ENCODE data around the gene NAXD.
"Not testable (repeated sequence)": the region's sequence is repeated elsewhere in the genome, so short reads cannot be mapped to it uniquely, and the experiment has no call there.

The NAXD gene

DNA sequence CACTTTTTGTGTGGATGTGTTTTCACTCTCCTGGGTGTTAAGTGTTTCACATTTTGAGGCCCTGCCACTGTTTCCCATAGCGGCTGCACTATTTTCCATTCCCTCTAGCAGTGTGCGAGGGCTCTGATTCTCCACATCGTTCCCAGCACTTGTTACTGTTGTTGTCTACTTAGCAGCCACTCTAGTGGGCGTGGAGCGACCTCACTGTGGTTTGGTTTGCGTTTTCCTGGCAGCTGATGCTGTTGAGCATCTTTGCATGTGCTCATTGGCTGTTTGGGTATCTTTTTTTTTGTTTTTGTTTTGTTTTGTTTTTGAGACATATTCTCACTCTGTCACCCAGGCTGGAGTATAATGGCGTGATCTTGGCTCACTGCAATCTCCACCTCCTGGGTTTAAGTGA lies 14.4 kb downstream of the NAXD start:
- H3K27me3 ChIP-seq (ENCODE audit: insufficient read depth, low read length) = no peaks in the 10 kb centered on the region
- no peak overlapping the region for H2AFZ ChIP-seq (ENCODE audit: low read length, unreplicated experiment)
- H3K4me1 ChIP-seq (ENCODE audit: control insufficient read depth, insufficient read depth, low read length, unreplicated experiment) = peaks cover 12% of the 10 kb centered on the region
- peaks cover 10% of the 10 kb centered on the region; the same call in 1 of the 2 replicates for H3K36me3 ChIP-seq (ENCODE audit: insufficient read depth, low read length)
- no peak overlapping the region for H3K4me3 ChIP-seq (ENCODE audit: low read depth, low read length)
- H3K27ac ChIP-seq (ENCODE audit: low read depth, low read length) = no peak overlapping the region
- peaks cover 46% of the 10 kb centered on the region for H3K79me2 ChIP-seq (ENCODE audit: control insufficient read depth, insufficient read depth, low read length, unreplicated experiment)

DNA sequence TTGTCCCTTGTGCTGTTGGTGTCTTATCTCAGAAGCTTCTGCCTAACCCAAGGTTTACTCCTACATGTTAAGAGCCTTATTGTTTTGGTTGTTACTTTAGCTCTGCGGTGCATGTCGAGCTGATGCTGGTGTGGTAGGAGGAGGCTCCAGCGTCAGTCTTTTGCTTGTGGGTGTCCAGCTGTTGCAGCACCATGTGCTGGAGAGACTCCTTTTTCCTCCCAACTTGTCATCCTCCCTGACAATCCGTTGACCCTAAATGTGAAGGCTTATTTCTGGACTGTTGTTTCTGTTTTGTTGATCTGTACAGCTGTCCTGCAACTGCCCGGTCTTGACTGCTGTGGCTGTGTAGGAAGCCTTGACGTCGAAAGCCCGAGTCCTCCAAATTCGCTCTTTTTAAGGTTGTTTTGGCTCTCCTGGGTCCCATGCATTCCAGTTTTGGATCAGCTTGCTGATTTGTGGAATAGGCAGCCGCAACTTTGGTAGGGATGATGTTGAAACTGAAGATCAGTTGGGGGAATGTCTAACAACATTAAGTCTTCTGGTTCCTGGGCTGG lies 15.3 kb downstream of the NAXD start:
- Histone ChIP-seq H2AFZ (ENCODE audit: low read length, unreplicated experiment) (no peak overlapping the region), H3K4me1 (ENCODE audit: control insufficient read depth, insufficient read depth, low read length, unreplicated experiment) (peaks cover 15% of the 10 kb centered on the region), H3K27ac (ENCODE audit: low read depth, low read length) (no peak overlapping the region), H3K4me3 (ENCODE audit: low read depth, low read length) (no peak overlapping the region), H3K27me3 (ENCODE audit: insufficient read depth, low read length) (no peaks in the 10 kb centered on the region), H3K36me3 (ENCODE audit: insufficient read depth, low read length) (peaks cover 10% of the 10 kb centered on the region; the same call in 1 of the 2 replicates), H3K79me2 (ENCODE audit: control insufficient read depth, insufficient read depth, low read length, unreplicated experiment) (peaks cover 41% of the 10 kb centered on the region)

DNA sequence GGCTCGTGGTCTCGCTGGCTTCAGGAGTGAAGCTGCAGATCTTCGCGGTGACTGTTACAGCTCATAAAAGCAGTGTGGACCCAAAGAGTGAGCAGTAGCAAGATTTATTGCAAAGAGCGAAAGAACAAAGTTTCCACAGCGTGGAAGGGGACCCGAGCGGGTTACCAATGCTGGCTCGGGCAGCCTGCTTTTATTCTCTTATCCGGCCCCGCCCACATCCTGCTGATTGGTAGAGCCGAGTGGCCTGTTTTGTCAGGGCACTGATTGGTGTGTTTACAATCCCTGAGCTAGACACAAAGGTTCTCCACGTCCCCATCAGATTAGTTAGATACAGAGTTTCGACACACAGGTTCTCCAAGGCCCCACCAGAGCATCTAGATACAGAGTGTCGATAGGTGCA lies 16.9 kb downstream of the NAXD start:
- H3K36me3 ChIP-seq (ENCODE audit: insufficient read depth, low read length) = peaks cover 12% of the 10 kb centered on the region
- H2AFZ ChIP-seq (ENCODE audit: low read length, unreplicated experiment); H3K27me3 ChIP-seq (ENCODE audit: insufficient read depth, low read length); H3K27ac ChIP-seq (ENCODE audit: low read depth, low read length); H3K4me3 ChIP-seq (ENCODE audit: low read depth, low read length): not testable (repeated sequence)
- H3K4me1 ChIP-seq (ENCODE audit: control insufficient read depth, insufficient read depth, low read length, unreplicated experiment) = peaks cover 15% of the 10 kb centered on the region
- peaks cover 32% of the 10 kb centered on the region for H3K79me2 ChIP-seq (ENCODE audit: control insufficient read depth, insufficient read depth, low read length, unreplicated experiment)

DNA sequence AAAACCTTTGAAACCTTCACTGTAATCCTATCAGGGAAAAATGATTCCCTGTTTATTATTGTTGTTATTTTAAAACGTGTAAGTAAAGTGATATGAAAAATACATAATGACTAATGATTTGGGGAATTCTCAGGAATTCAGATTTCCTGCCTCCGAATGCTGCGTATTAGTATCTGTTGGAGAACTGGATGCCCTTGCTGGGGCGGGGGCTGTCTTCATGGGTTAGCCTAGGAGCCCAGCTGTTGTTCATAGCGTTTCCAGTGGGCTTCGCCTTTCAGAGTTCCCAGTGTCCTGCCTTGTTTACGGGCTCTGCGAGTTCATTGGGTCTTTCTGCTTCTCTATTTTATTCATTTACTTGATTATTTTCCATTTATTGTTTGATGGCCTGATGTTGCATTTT lies 18.4 kb downstream of the NAXD start:
- Histone ChIP-seq H3K79me2 (ENCODE audit: control insufficient read depth, insufficient read depth, low read length, unreplicated experiment) (peaks cover 25% of the 10 kb centered on the region), H3K27ac (ENCODE audit: low read depth, low read length) (no peak overlapping the region; the same call in 1 of the 2 replicates), H3K27me3 (ENCODE audit: insufficient read depth, low read length) (no peaks in the 10 kb centered on the region)

DNA sequence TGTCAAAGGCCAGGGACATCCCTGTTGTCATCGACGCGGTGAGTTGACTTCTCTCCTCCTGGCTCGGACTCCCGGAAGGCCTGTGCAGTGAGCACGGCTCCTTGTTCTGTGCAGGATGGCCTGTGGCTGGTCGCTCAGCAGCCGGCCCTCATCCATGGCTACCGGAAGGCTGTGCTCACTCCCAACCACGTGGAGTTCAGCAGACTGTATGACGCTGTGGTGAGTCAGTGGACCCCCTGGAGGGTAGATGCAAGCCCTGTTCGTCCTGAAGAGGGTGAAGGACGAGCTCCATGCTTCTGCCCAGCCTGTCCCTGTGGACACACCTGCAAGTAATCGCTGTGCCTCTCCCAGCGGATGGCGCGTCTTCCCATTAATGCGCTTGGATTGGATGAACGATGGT lies 19.2 kb downstream of the NAXD start:
- Histone ChIP-seq H3K4me3 (ENCODE audit: low read depth, low read length) (no peak overlapping the region), H3K36me3 (ENCODE audit: insufficient read depth, low read length) (peaks cover 21% of the 10 kb centered on the region), H2AFZ (ENCODE audit: low read length, unreplicated experiment) (no peak overlapping the region), H3K4me1 (ENCODE audit: control insufficient read depth, insufficient read depth, low read length, unreplicated experiment) (peaks cover 15% of the 10 kb centered on the region), H3K27ac (ENCODE audit: low read depth, low read length) (no peak overlapping the region; the same call in 1 of the 2 replicates), H3K27me3 (ENCODE audit: insufficient read depth, low read length) (no peaks in the 10 kb centered on the region), H3K79me2 (ENCODE audit: control insufficient read depth, insufficient read depth, low read length, unreplicated experiment) (peaks cover 19% of the 10 kb centered on the region)

More for the DNA sequence above, 18.4 kb downstream of the NAXD start:
- peaks cover 15% of the 10 kb centered on the region for H3K4me1 ChIP-seq (ENCODE audit: control insufficient read depth, insufficient read depth, low read length, unreplicated experiment)
- H3K4me3 ChIP-seq (ENCODE audit: low read depth, low read length) = no peak overlapping the region
- H3K36me3 ChIP-seq (ENCODE audit: insufficient read depth, low read length) = peaks cover 16% of the 10 kb centered on the region
- H2AFZ ChIP-seq (ENCODE audit: low read length, unreplicated experiment) = no peak overlapping the region

DNA sequence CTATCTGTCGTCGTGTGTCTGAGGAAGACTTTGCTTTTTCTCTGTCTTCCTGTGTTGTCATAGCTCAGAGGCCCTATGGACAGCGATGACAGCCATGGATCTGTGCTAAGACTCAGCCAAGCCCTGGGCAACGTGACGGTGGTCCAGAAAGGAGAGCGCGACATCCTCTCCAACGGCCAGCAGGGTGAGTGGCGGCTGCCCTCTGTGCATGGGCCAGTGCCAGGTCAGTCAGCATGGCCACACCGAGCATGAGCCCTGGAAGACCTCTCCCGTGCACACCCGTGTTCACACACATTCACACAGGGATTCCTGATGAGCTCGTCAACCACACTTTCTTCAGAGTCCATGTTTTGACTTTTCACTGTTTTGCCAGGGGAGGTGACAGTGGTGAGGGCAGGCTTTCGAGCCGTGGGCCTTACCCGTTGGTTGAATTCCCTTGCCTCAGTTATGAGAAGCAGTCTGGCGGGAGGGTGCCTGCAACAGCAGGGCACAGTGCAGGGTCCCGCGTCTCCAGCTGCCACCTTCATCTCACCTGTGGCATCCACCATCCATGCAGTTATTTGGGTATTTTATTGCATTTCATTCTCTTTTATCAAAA lies 20.2 kb downstream of the NAXD start:
- Histone ChIP-seq H3K4me1 (ENCODE audit: control insufficient read depth, insufficient read depth, low read length, unreplicated experiment) (peaks cover 15% of the 10 kb centered on the region), H3K79me2 (ENCODE audit: control insufficient read depth, insufficient read depth, low read length, unreplicated experiment) (peaks cover 14% of the 10 kb centered on the region), H2AFZ (ENCODE audit: low read length, unreplicated experiment) (no peak overlapping the region), H3K36me3 (ENCODE audit: insufficient read depth, low read length) (peaks cover 23% of the 10 kb centered on the region), H3K4me3 (ENCODE audit: low read depth, low read length) (no peak overlapping the region), H3K27me3 (ENCODE audit: insufficient read depth, low read length) (no peaks in the 10 kb centered on the region), H3K27ac (ENCODE audit: low read depth, low read length) (no peak overlapping the region)

DNA sequence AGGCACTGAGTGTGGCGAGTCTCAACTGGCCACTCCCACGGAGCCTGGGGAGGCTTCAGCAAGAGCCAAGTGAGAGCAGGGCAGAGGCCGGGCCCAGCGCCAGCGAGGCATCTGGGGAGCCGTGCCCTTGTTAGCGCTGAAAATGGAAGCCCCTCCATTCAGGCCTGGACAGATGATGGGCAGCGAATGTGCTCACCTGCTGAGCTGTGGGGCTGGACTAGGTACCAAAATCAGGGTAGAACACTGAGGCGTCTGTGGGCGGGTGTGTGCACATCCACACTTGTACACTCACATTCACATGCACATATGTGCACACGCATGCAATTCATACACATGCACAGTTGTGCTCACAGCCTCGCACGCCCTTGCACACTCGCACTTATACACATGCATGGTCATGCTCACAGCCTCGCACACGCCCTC lies 20.7 kb downstream of the NAXD start:
- H3K27me3 ChIP-seq (ENCODE audit: insufficient read depth, low read length) = no peaks in the 10 kb centered on the region
- peaks cover 20% of the 10 kb centered on the region for H3K36me3 ChIP-seq (ENCODE audit: insufficient read depth, low read length)
- peaks cover 9% of the 10 kb centered on the region for H3K79me2 ChIP-seq (ENCODE audit: control insufficient read depth, insufficient read depth, low read length, unreplicated experiment)
- no peak overlapping the region for H2AFZ ChIP-seq (ENCODE audit: low read length, unreplicated experiment)
- no peak overlapping the region for H3K27ac ChIP-seq (ENCODE audit: low read depth, low read length)
- peaks cover 15% of the 10 kb centered on the region for H3K4me1 ChIP-seq (ENCODE audit: control insufficient read depth, insufficient read depth, low read length, unreplicated experiment)
- no peak overlapping the region for H3K4me3 ChIP-seq (ENCODE audit: low read depth, low read length)

DNA sequence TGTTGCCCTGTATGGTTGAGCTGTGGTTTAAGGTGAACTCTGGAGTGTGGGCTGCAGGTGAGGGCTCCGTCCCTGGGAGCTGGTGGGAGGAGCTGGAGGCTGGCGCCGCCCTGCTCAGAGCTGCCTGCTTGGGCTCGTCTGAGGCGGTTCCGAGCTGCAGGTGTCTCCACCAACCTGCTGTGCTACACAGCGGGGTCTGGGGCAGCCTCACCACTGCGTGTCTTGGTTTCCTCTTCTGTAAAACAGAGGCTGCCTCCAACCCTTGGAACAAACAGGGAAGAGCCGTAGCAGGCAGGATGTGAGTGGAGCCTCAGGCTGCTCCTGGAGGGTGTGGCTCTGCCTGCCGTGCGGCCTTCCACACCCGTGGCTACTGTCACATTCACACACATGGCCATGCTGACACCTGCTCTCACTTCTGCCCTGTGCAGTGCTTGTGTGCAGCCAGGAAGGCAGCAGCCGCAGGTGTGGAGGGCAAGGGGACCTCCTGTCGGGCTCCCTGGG lies 21.4 kb downstream of the NAXD start:
- H3K27me3 ChIP-seq (ENCODE audit: insufficient read depth, low read length) = no peaks in the 10 kb centered on the region
- H3K36me3 ChIP-seq (ENCODE audit: insufficient read depth, low read length) = peaks cover 13% of the 10 kb centered on the region; the same call in 1 of the 2 replicates
- H3K4me3 ChIP-seq (ENCODE audit: low read depth, low read length) = no peak overlapping the region
- no peak overlapping the region for H3K27ac ChIP-seq (ENCODE audit: low read depth, low read length)
- peaks cover 15% of the 10 kb centered on the region for H3K4me1 ChIP-seq (ENCODE audit: control insufficient read depth, insufficient read depth, low read length, unreplicated experiment)
- H2AFZ ChIP-seq (ENCODE audit: low read length, unreplicated experiment) = no peak overlapping the region
- H3K79me2 ChIP-seq (ENCODE audit: control insufficient read depth, insufficient read depth, low read length, unreplicated experiment) = peaks cover 3% of the 10 kb centered on the region

DNA sequence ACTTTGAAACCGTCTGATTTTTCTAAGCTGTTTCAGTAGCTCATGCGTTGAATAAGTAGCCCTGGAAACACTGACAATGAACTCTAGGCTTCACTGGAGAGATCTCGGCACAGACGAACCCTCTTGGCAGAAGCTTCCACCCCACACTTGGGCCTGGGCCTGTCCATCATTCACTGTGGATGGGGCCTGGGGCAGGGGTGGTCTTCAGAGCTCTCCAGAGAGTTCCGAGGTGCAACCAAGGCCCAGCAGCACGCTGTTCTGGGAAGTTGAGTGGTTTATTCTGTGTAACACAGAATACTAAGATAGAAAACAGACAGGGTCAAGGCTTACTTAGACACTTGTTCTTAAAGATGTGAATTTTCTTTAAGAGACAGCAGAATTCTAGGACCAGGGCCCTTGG lies 21.9 kb downstream of the NAXD start:
- Histone ChIP-seq H2AFZ (ENCODE audit: low read length, unreplicated experiment) (no peak overlapping the region), H3K27ac (ENCODE audit: low read depth, low read length) (no peak overlapping the region), H3K27me3 (ENCODE audit: insufficient read depth, low read length) (no peaks in the 10 kb centered on the region), H3K4me3 (ENCODE audit: low read depth, low read length) (no peak overlapping the region), H3K4me1 (ENCODE audit: control insufficient read depth, insufficient read depth, low read length, unreplicated experiment) (peaks cover 15% of the 10 kb centered on the region), H3K36me3 (ENCODE audit: insufficient read depth, low read length) (peaks cover 13% of the 10 kb centered on the region; the same call in 1 of the 2 replicates), H3K79me2 (ENCODE audit: control insufficient read depth, insufficient read depth, low read length, unreplicated experiment) (peaks cover 3% of the 10 kb centered on the region)

DNA sequence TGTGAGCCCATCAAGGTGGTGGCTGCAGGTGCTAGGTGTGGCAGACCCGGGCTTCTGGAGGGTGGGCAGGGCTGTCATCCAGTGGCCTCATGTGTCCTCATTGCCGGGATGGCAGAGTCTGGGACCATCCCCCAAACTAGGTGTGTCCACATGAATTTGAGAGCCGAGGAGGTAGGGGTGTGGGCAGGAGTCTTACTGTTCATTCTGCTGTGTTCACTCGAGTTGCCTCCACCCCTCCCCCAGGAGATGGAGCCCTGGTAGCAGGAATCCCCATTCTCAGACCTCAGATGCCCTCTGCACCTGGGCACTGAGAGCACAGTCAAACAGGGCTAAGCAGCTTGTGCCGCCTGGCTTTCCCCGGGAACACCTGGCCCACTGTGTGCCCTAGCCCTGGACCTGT lies 22.4 kb downstream of the NAXD start:
- H3K36me3 ChIP-seq (ENCODE audit: insufficient read depth, low read length) = peaks cover 13% of the 10 kb centered on the region; the same call in 1 of the 2 replicates
- H3K79me2 ChIP-seq (ENCODE audit: control insufficient read depth, insufficient read depth, low read length, unreplicated experiment) = peaks cover 3% of the 10 kb centered on the region
- no peak overlapping the region for H3K27ac ChIP-seq (ENCODE audit: low read depth, low read length)
- peaks cover 15% of the 10 kb centered on the region for H3K4me1 ChIP-seq (ENCODE audit: control insufficient read depth, insufficient read depth, low read length, unreplicated experiment)
- H3K4me3 ChIP-seq (ENCODE audit: low read depth, low read length) = no peak overlapping the region
- H3K27me3 ChIP-seq (ENCODE audit: insufficient read depth, low read length) = no peaks in the 10 kb centered on the region
- no peak overlapping the region for H2AFZ ChIP-seq (ENCODE audit: low read length, unreplicated experiment)

DNA sequence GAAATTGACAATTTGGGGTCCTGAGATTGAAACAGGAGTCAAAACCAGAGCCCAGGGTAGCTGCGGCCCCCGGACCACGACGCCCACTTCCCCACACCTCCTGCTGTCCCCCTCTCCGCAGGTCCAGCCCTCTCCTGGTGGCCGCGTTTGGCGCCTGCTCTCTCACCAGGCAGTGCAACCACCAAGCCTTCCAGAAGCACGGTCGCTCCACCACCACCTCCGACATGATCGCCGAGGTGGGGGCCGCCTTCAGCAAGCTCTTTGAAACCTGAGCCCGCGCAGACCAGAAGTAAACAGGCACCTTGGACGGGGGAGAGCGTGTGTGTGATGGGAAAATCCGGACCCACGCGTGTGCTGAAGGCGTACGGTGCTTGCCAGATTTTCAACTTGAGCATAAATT lies 22.9 kb downstream of the NAXD start:
- H3K27ac ChIP-seq (ENCODE audit: low read depth, low read length) = no peak overlapping the region
- no peaks in the 10 kb centered on the region for H3K27me3 ChIP-seq (ENCODE audit: insufficient read depth, low read length)
- H2AFZ ChIP-seq (ENCODE audit: low read length, unreplicated experiment) = no peak overlapping the region
- no peak overlapping the region for H3K4me3 ChIP-seq (ENCODE audit: low read depth, low read length)
- H3K36me3 ChIP-seq (ENCODE audit: insufficient read depth, low read length) = peaks cover 13% of the 10 kb centered on the region; the same call in 1 of the 2 replicates
- peaks cover 3% of the 10 kb centered on the region for H3K79me2 ChIP-seq (ENCODE audit: control insufficient read depth, insufficient read depth, low read length, unreplicated experiment)
- H3K4me1 ChIP-seq (ENCODE audit: control insufficient read depth, insufficient read depth, low read length, unreplicated experiment) = peaks cover 15% of the 10 kb centered on the region

Data from ACC112 (cell line).